Ecto neural progenitor cell (in vitro differentiated cells): ENCODE measurements around the gene KCTD5.
"Not testable (repeated sequence)": the region's sequence is repeated elsewhere in the genome, so short reads cannot be mapped to it uniquely, and the experiment has no call there.

Experiments used
- DNase-seq: peaks from one replicate; pipeline ENCODE4 v3.0.0-alpha.2; 2018; ENCODE audit warnings: low spot score

Gene KCTD5

GRCh38 chr16:2673066-2673999 is 9.0 kb upstream of the KCTD5 start:
- peak; percentile 99 for DNase-seq

DNA sequence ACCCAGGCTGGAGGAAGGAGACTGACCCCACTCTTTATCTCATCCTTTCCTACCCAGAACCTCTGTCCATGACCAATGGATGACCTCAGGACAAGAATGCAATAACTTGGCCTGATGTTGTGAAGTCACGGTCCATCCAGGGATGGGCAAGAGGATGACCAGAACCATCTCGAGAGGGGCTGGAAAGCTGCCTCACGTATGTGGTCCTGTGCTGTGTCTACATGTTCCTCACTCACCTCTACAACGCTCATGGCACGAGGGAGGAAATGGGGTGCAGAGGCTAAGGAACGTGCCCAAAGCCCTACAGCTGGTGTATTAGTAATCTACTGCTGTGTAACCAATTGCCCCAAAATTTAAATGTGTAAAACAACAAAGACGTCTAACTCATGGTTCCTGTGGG is 7.3 kb upstream of the KCTD5 start:
- no peak for DNase-seq

GRCh38 chr16:2675714-2676113 is 6.6 kb upstream of the KCTD5 start:
- no peak for DNase-seq

GRCh38 chr16:2676937-2677336 is 5.4 kb upstream of the KCTD5 start:
- DNase-seq, result not testable (repeated sequence)

DNA sequence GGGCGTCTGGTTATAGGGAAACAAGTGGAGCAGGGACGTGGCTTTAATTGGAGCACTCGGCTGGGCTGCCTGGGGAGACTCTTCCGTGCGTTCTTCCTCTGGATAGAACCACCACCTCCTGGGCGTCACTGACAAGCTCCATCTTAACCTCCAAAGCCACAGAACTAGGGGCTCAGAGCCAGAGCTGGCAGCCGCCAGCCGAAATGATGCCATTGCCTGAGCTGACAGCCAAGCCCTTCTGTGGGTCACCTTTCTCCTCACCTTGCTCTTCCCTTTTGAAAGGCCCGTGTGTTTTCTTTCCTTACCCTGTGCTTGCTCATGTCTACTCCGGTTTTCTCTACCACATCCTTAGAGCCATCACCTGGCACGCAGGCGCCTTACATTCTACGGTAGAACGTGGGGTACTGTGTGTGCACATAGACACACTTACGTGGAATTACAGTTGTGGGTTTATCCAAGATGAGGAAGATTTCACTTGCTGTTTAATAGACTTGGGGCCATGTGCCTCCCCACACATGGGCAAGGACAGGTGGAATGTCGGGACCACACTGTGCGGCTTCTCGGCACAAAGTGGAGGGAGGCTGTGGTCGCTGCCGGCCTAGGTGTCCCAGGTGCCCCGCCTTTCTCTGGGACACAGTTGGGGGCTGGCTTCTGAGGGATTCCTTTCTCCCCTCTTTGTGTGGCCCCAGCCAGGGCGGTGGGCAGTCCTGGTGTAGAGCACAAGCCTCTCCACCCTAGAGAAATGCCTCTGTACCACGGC is 3.9 kb upstream of the KCTD5 start:
- DNase-seq, result not testable (repeated sequence)

- not testable (repeated sequence) for DNase-seq
Observed at GRCh38 chr16:2679902-2680301, 2.4 kb upstream of the KCTD5 start.

DNA sequence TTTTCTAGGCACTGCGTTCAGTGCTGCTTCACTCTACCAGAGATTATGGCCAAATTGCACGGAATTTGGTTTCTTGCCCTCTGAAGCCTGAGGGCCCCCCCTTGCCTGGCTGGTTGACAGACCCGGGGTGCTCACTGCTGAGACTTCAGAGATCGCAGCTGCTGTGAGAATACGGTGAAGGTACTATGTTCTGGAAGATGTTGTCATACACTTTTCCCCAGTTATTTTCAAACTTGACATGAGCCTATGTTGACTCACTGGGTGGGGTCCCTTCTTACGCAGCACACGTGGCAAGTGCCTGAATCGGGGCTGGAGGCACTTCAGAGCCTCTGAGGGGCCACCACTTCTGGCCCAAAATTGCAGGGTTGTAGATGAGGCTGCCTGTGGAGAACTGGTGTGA is 2.0 kb upstream of the KCTD5 start:
- DNase-seq, result not testable (repeated sequence)

DNA sequence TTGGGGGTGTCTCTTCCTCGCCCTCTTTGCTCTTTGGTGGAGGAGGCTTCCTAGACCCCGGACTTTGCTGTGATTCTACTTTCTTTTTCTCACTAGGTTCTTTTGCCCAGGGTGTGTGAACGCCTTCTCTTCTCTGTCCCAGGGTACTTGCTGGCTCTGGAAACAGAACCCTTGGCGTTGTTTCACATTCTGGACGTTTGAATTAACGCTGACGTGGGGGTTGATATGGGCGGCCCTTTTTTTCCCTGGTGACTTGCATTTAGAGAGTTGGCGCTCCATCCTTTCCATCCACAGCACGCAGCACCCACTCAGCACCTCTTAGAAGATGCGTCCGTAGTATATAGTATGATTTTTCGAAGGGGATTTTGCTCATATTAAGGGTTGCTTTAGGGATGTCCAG is 718 bp downstream of the KCTD5 start:
- DNase-seq, result not testable (repeated sequence)

DNA sequence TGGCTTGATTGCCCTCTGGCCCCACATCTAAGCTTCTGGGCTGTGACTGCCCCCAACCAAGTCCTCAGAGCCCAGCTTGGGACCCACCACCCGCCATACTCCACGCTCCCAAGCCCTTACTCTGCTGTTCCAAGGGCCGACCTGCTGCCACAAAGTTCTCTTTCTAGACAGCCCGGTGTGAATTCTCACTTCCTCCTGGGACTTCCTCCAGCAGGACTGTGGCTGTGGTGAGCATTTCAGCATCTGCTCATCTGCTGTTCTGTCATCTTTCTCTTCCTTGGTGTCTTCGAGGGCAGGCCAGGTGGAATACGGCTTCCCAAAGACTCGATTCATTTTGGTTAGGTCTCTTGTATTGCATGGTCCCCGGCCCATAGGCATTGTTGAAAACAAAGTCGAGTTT is 3.8 kb downstream of the KCTD5 start:
- DNase-seq, result not testable (repeated sequence)

DNA sequence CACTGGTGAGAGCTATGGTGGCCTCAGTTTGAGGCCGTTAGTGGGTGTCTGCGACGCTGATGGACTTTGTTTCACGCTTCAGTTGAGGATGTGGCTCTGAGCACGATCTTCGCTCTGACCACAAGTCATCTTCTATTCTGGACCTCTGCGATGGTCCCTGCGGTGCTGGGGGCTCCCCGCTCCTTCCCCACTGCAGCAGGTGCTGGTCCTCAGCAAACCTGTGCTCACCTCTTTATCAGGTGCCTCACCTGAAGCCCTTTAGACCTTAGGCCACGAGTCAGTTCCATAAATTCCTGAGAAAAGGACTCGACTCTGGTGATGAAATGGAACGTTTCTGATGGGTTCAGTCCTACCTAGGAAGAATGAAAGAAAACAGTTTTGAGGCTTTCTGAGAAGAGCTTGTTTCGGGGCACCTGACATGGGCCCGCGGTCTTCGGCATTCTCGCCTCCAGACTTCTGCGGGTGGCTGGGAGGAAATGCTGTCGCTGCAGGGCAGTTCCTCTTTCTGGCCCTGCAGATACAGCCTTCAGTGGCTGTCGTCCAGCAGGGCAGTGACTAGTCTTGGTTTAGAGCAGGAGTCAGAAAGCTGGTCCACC is 4.7 kb downstream of the KCTD5 start:
- DNase-seq, result no peak

GRCh38 chr16:2687531-2688308 is 5.4 kb downstream of the KCTD5 start:
- no peak for DNase-seq

DNA sequence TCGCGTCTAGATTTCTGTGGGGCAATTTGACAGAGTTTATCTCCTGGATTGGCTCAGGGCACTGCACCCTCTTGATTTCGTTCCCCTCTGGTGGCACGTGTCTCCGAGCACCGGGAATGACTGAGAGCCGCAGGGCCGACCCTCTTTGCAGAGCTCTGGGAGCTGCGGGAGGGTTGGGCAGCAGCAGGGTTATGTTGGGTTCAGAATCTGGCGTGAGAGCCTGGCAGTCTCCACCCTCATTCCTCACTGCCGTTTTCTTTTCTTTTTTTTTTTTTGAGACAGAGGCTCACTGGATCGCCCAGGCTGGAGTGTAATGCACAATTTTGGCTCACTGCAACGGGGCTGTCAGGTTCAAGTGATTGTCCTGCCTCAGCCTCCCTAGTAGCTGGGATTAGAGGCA is 7.1 kb downstream of the KCTD5 start:
- DNase-seq, result not testable (repeated sequence)

DNA sequence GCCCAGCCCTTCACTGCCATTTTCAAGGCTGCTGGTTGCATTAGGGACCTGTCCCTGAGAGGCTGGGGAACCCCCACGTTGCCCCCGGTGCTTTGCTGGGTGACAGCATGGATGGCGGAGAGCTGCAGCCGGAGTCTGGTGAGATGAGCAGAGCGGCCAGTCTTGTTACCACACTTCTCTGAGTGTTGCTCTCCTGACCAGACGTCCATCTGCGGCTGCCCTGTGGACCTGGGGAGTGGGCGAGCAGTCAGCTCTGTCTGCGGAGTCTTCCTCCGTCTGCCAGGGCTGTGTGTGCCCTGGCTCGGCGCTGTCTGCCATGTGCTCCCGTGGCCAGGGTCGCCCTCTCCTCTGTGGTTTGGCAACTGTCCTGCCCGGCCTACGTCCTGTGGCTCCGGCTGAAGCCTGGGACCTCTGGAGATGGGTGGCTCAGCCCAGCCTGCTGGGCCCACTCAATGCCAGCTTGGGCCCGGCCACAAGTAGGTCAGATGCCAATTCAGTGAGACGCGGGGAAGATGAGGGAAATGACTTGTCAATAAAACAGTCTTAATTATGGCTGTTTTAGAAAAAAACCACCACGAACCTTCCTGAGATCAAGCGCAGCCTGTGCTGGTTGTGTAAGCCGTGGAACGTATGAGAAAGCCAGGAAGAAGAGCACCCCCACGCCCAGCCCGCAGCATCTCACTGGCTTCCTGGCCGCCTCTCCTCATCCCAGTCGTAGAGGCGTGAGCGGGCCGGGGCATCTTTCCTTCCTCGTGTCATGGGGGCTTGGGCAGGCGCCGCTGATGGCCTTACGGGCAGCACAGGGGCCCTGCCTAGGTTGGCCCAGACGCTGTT is 7.9 kb downstream of the KCTD5 start:
- DNase-seq, result no peak

DNA sequence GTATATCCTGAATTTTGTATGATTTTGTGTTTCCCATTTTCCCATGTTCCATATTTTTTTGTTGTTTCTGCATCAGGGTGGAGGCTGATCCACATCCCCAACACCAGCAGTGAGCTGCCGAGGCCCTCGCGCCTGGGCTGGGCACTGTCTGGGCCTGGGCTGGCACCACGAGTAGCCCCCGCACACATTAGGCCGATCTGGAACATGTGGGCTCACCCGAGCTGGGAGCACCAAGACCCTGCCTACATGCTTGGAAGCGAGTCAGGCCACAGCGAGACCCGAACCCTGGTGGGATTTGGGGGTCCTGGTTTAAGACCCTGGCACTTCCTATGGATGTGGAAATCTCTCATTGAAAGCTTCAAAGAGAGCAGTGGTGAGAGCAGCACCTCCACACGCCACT is 8.5 kb downstream of the KCTD5 start:
- no peak for DNase-seq

GRCh38 chr16:2691491-2692248 is 9.3 kb downstream of the KCTD5 start:
- DNase-seq, result no peak

GRCh38 chr16:2692251-2692947 is 10.1 kb downstream of the KCTD5 start:
- no peak for DNase-seq

- peak; percentile 62 for DNase-seq
Observed at GRCh38 chr16:2692948-2693651, 10.8 kb downstream of the KCTD5 start.

DNA sequence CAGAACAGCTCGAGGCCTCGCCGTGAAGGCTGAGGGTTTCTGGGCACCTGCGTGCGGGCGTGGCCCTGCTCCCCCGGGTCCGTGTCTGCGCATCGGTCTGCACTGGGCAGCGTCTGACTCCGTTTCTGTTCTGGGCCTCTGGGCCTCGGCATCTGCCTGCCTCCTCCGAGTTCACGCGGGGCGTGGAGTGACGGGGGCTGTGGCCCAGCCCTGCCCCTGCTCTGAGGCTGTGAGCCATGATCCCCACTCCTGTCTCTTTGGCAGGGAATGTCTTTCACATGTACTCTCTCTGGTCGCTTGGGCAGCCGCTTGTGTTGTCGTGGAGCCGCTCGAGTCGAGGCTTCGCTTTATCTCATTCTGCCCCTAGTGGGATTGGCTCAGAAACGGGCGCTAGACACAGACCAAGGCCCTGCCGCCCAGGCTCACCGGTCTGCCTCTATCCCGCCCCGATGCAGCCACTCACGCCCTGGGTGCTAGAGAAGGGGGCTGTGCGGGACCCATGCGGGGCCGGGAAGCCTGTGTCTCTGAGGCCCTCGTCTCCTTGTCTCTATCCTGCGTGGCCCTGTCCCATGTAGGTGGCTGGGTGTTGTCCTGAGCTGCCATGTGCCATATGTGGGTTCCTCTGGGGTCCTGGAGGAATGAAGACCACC is 14.4 kb downstream of the KCTD5 start:
- not testable (repeated sequence) for DNase-seq
